Neuronal stem cell (in vitro differentiated cells): ENCODE results near the gene NMRAL1.

ENCODE experiments used
- DNase-seq: peaks from one replicate; pipeline ENCODE4 v3.0.0-alpha.2; 2013; ENCODE audit warnings: low spot score
- H2AFZ ChIP-seq: one replicate; pipeline ENCODE4 v1.6.1; 2013; ENCODE audit warnings: mild to moderate bottlenecking, low read length, inconsistent platforms
- H2AK5ac ChIP-seq: 2 replicates; pipeline ENCODE4 v1.6.1; 2013; ENCODE audit warnings: low read depth, mild to moderate bottlenecking, inconsistent platforms, low read length, moderate library complexity, mixed read lengths
- H2BK120ac ChIP-seq: 2 replicates; pipeline ENCODE4 v1.6.1; 2013; ENCODE audit warnings: low read depth, mild to moderate bottlenecking, inconsistent platforms, low read length, moderate library complexity, mixed read lengths
- H2BK12ac ChIP-seq: one replicate; pipeline ENCODE4 v1.6.1; 2013; ENCODE audit warnings: low read length, inconsistent platforms
- H2BK15ac ChIP-seq: 2 replicates; pipeline ENCODE4 v1.6.1; 2013; ENCODE audit warnings: mild to moderate bottlenecking, low read length, inconsistent platforms, mixed read lengths
- H2BK5ac ChIP-seq: one replicate; pipeline ENCODE4 v1.6.1; 2013; ENCODE audit warnings: inconsistent platforms, mild to moderate bottlenecking, low read length, moderate library complexity
- H3K14ac ChIP-seq: one replicate; pipeline ENCODE4 v1.6.1; 2013; ENCODE audit warnings: low read length, inconsistent platforms
- H3K18ac ChIP-seq: 2 replicates; pipeline ENCODE4 v1.6.1; 2013; ENCODE audit warnings: low read length, inconsistent platforms
- H3K23ac ChIP-seq: 2 replicates; pipeline ENCODE4 v1.6.1; 2013; ENCODE audit warnings: low read depth, mild to moderate bottlenecking, mixed read lengths, low read length, inconsistent platforms; ENCODE audit not compliant: poor library complexity
- H3K27ac ChIP-seq: replicated peaks from 3 replicates; pipeline ENCODE4 v1.5.1; 2013; ENCODE audit warnings: low read length, inconsistent platforms
- H3K27me3 ChIP-seq, 3 experiments: 2 replicates each; pipeline ENCODE4 v1.6.1; 2013; ENCODE audit warnings: low read length in 3 of 3, mild to moderate bottlenecking in 2 of 3, inconsistent platforms in 1 of 3, low read depth in 1 of 3, mixed read lengths in 1 of 3, moderate library complexity in 1 of 3; ENCODE audit not compliant: control insufficient read depth in 3 of 3, insufficient read depth in 3 of 3
- H3K36me3 ChIP-seq, 2 donors: replicated peaks in 1 of 2; 2 replicates each; pipeline ENCODE4 v1.6.1; 2013; ENCODE audit warnings: low read length in 2 of 2; ENCODE audit not compliant: control insufficient read depth in 2 of 2, insufficient read depth in 2 of 2
- H3K4ac ChIP-seq: 2 replicates; pipeline ENCODE4 v1.6.1; 2013; ENCODE audit warnings: inconsistent platforms, mild to moderate bottlenecking, low read length, moderate library complexity
- H3K4me1 ChIP-seq, 2 donors: 1 replicate in 1 of 2; 2 replicates in 1 of 2; pipeline ENCODE4 v1.6.1; 2013; ENCODE audit warnings: low read length in 2 of 2, low read depth in 1 of 2; ENCODE audit not compliant: control insufficient read depth in 2 of 2, insufficient read depth in 1 of 2
- H3K4me2 ChIP-seq: one replicate; pipeline ENCODE4 v1.6.1; 2013; ENCODE audit warnings: mild to moderate bottlenecking, low read length, inconsistent platforms; ENCODE audit not compliant: insufficient read depth, poor library complexity, severe bottlenecking
- H3K4me3 ChIP-seq, 2 donors: 2 replicates each; pipeline ENCODE4 v1.5.1; 2013; ENCODE audit warnings: low read length in 2 of 2, mild to moderate bottlenecking in 2 of 2, inconsistent platforms in 1 of 2, moderate library complexity in 1 of 2
- H3K79me1 ChIP-seq: one replicate; pipeline ENCODE4 v1.6.1; 2013; ENCODE audit warnings: low read depth, mild to moderate bottlenecking, inconsistent platforms, low read length, moderate library complexity
- H3K9ac ChIP-seq: one replicate; pipeline ENCODE4 v1.6.1; 2013; ENCODE audit warnings: mild to moderate bottlenecking, low read depth, low read length, inconsistent platforms; ENCODE audit not compliant: poor library complexity
- H3K9me3 ChIP-seq, 2 donors: replicated peaks in 1 of 2; 2 replicates each; pipeline versions ENCODE3 to v1.6.1; 2013; ENCODE audit warnings: low read length in 2 of 2, mild to moderate bottlenecking in 2 of 2, inconsistent platforms in 1 of 2, low read depth in 1 of 2, mixed read lengths in 1 of 2, moderate library complexity in 1 of 2; ENCODE audit not compliant: control insufficient read depth in 2 of 2, insufficient read depth in 1 of 2
- H4K8ac ChIP-seq: one replicate; pipeline ENCODE4 v1.6.1; 2013; ENCODE audit warnings: low read depth, mild to moderate bottlenecking, inconsistent platforms, low read length, moderate library complexity
- H4K91ac ChIP-seq: one replicate; pipeline ENCODE4 v1.6.1; 2013; ENCODE audit warnings: low read length, low read depth, mild to moderate bottlenecking, inconsistent platforms; ENCODE audit not compliant: poor library complexity
- WGBS, 2 donors: extraction: QIAGEN DNeasy Blood & Tissue Kit; methylation state at CpG; one replicate each; pipeline ENCODE4 v1.1.7; 2013; ENCODE audit warnings: missing lambda C conversion rate in 2 of 2, mixed read lengths in 1 of 2; ENCODE audit not compliant: insufficient read length in 2 of 2, insufficient replicate concordance in 1 of 2; ENCODE audit errors: extremely low coverage in 2 of 2; 5-methylcytosine and 5-hydroxymethylcytosine counted together

The NMRAL1 gene

DNA sequence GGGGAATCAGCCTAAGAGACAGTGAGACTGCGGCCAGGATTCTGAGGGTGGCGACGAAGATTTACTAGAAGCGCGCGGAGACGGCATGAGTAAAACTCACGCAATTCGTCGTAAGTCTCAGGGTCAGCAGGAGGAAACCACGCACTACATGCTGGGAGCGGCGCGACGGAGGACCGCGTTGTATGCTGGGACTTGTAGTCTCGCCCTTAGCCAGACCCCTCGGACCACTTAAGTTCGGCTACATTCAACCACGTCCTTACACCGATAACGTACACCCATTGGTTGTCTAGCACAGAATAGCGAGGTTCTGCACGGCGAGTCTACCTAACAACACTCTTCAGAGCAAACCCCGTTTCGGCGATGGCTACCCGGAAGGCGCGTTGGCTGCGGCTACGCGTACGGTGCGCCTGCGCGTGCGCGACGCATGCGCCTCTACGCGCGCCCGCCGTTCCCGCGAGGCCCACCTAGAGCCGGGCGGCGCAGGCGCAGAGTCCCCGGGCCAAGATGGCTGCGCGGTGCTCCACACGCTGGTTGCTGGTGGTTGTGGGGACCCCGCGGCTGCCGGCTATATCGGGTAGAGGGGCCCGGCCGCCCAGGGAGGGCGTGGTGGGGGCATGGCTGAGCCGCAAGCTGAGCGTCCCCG, 48.9 kb downstream of the NMRAL1 start, which contains the start of gene DNAJA3:
Gene DNAJA3, plus strand, starts transcription at position 491 of the 643 bp plus-strand sequence. Its CDS starts 14 bp downstream, at position 505.
- Histone ChIP-seq H2AK5ac (peak within 1 kb of the TSS; percentile 88), H3K4me2 (peak within 1 kb of the TSS; percentile 97), H3K4me1 (peaks cover 5 to 9% of the 10 kb centered on the region in 2 donors), H3K79me1 (peaks cover 11% of the 10 kb centered on the region), H3K9me3 (no peaks in the 10 kb centered on the region), H2BK5ac (peak within 1 kb of the TSS; percentile 75), H4K91ac (no peak within 1 kb of the TSS), H3K27me3 (no peaks in the 10 kb centered on the region), H3K36me3 (peaks cover 2 to 20% of the 10 kb centered on the region in 2 donors), H3K4ac (peak within 1 kb of the TSS; percentile 84), H3K23ac (peak within 1 kb of the TSS; percentile 99), H3K18ac (peak within 1 kb of the TSS; percentile 99), H2BK12ac (no peak within 1 kb of the TSS), H2BK120ac (peak within 1 kb of the TSS; percentile 72), H4K8ac (peak within 1 kb of the TSS; percentile 53), H2BK15ac (peak within 1 kb of the TSS; percentile 81), H3K27ac (peak within 1 kb of the TSS; percentile 93), H3K9ac (peak within 1 kb of the TSS; percentile 97), H3K4me3 (peak within 1 kb of the TSS; percentile 57 to 98), H3K14ac (peak within 1 kb of the TSS; percentile 85), H2AFZ (peak within 1 kb of the TSS; percentile 85)
- no CpG with 5 or more reads among the region's 68 CpGs for WGBS, 2 donors
- DNase-seq, result peak; percentile 93

- no peak overlapping the region for H3K14ac ChIP-seq
- H2BK120ac ChIP-seq, result no peak overlapping the region
- H2BK15ac ChIP-seq, result no peak overlapping the region
- H4K91ac ChIP-seq, result no peak overlapping the region
- no peak overlapping the region for H3K4me2 ChIP-seq
- H3K4me3 ChIP-seq, result no peak overlapping the region
- H3K27me3 ChIP-seq, result peaks cover 0 to 6% (median 0%) of the 10 kb centered on the region in 3 experiments
- H3K4me1 ChIP-seq, result peaks cover 8 to 9% of the 10 kb centered on the region in 2 donors
- H3K9ac ChIP-seq, result no peak overlapping the region
- no peak overlapping the region for H3K23ac ChIP-seq
- no peak overlapping the region for H3K18ac ChIP-seq
- H3K36me3 ChIP-seq, result no peaks in the 10 kb centered on the region
- no peaks in the 10 kb centered on the region for H3K9me3 ChIP-seq
- WGBS, 2 donors, result no CpG with 5 or more reads among the region's 8 CpGs
- no peak overlapping the region for H2BK12ac ChIP-seq
- H2BK5ac ChIP-seq, result no peak overlapping the region
- H3K4ac ChIP-seq, result no peak overlapping the region
- no peak overlapping the region for H4K8ac ChIP-seq
- H3K79me1 ChIP-seq, result no peaks in the 10 kb centered on the region
- H2AFZ ChIP-seq, result no peak overlapping the region
- no peak overlapping the region for H3K27ac ChIP-seq
- no peak for DNase-seq
- no peak overlapping the region for H2AK5ac ChIP-seq
Measured at GRCh38 chr16:4420505-4421105, 53.8 kb downstream of the NMRAL1 start.

DNA sequence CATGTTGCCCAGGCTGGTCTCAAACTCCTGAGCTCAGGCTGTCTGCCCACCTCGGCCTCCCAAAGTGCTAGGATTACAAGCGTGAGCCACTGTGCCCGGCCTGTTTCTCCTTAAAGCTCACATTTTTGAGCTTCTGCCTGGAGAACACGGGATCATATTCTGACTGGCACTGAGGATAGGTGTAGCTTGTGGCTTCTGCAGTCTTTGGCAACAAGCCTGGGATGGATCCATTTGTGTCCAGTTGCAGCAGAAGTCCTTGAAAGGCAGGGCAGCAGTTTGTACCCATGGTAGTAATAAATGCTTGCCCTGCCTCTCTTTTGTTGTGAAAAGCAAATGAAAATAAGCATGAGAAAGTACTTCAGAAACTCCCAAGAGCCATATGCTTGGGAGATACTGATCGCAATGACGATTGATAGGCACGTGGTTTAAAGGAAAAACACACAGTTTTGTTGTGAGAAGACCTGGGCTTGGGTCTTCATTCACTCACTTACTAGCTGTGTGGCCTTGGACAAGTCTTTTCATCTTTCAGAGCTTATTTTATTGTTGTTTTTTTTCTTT, 54.9 kb downstream of the NMRAL1 start:
- no peak overlapping the region for H3K4me3 ChIP-seq
- no peak overlapping the region for H2BK5ac ChIP-seq
- no peak overlapping the region for H2AK5ac ChIP-seq
- H3K79me1 ChIP-seq, result no peaks in the 10 kb centered on the region
- H4K91ac ChIP-seq, result no peak overlapping the region
- no peak overlapping the region for H2BK12ac ChIP-seq
- no peak overlapping the region for H3K27ac ChIP-seq
- H4K8ac ChIP-seq, result no peak overlapping the region
- H3K9me3 ChIP-seq, result no peaks in the 10 kb centered on the region
- H3K27me3 ChIP-seq, result peaks cover 0 to 6% (median 0%) of the 10 kb centered on the region in 3 experiments
- no peaks in the 10 kb centered on the region for H3K36me3 ChIP-seq
- no peak overlapping the region for H3K4me2 ChIP-seq
- H2BK120ac ChIP-seq, result no peak overlapping the region
- H3K14ac ChIP-seq, result no peak overlapping the region
- WGBS, 2 donors, result no CpG with 5 or more reads among the region's 7 CpGs
- H3K4me1 ChIP-seq, result peaks cover 7 to 12% of the 10 kb centered on the region in 2 donors
- H2BK15ac ChIP-seq, result no peak overlapping the region
- H3K4ac ChIP-seq, result no peak overlapping the region
- no peak overlapping the region for H3K18ac ChIP-seq
- H3K9ac ChIP-seq, result no peak overlapping the region
- no peak overlapping the region for H3K23ac ChIP-seq
- H2AFZ ChIP-seq, result no peak overlapping the region
- DNase-seq, result no peak
